ENCODE data around the gene SLC35F1.
"Not testable (repeated sequence)": the region's sequence is repeated elsewhere in the genome, so short reads cannot be mapped to it uniquely, and the experiment has no call there.

SLC35F1 gene

GRCh38 chr6:117928833-117929232, 21.8 kb downstream of the SLC35F1 start:
- no peak for DNase-seq

DNA sequence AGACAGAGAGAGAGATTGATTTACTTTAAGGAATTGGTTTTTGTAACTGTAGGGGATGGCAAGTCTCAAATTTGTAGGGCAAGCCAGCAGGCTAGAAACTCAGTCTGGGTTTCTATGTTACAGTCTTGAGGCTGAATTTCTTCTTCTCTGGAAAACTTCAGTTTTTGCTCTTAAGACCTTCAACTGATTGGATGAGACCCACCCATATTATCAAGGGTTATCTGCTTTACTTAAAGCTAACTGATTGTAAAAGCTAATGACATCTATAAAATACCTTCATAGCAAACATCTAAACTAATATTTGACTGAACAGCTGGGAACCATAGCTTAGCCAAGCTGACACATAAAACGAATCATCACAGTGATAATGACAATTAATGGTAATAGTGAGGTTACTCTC, 22.4 kb downstream of the SLC35F1 start:
- DNase-seq: no peak

- no peak for DNase-seq
Observed at GRCh38 chr6:117930645-117931044, 23.6 kb downstream of the SLC35F1 start.

- no peak for DNase-seq
Observed at GRCh38 chr6:117932001-117932400, 24.9 kb downstream of the SLC35F1 start.

- DNase-seq: no peak
Observed at GRCh38 chr6:117932676-117933075, 25.6 kb downstream of the SLC35F1 start.

DNA sequence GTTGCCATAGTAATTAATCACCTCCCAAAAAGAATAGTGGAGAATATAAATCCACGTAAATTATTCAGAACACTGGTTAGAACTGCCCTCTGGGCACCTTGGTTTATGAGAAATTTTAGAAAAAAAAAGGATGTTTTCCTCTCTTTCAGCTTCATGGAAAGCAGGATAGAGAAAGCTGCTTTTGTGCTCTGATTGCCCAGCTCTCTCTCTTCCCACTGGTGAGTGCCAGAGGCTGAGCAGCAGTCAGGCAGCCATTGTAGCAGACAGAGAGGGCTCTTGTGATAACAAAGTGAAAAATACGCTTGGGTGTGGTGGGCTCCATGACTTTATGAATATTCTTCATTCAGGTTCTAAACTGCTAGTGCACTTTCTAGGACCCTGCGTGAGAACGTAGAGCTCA, 26.4 kb downstream of the SLC35F1 start:
- DNase-seq: no peak

DNA sequence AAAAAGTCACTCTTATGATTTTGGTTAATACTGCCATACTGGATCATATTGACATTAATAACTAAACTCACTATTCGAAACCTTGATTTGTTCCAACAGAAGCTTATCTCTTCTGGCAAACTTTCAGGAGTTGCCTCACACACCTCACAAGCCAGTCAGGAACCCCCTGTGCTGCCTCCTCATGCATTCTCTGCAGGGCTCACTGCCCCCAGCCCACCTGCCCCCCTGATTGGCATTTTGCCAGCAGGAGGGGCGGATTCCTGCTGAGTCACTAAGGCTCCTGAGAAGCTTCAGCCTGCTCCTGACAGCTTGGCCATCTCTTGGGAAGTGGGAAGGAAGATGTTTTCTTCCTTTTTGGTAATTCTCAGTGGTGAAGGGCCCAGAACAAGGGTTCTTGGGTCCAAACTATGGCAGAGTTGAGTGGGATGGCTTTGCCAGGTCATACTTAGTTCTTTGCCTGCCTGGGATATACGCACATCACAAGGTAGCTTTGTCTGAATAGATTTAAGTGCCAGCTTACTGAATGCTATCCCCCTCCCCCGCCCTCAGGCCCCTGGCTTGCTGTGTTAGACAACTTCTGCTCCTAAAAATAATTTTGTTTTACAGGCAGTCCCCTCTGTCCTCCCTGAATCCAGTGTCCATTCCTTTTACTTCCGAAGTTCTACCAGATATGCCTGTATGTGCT, 31.4 kb downstream of the SLC35F1 start:
- DNase-seq: no peak

DNA sequence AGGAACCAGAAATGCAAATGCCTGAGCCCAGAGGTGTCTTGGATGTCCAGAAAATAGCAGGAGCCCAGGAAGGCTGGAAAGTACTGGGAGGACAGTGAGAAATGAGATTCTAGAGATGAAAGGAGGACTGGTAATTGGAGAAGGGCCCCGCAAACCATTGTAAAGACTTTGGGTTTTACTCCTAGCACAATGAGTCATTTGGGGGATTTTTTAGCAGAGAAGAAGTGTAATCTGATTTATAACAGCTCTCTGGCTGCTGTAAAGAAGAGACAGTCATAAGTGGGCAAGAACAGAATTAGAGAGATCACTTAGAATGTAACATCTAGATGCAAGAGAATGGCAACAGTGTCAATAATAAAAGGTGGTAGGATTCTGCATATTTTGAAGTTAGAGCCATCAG, 40.2 kb downstream of the SLC35F1 start:
- DNase-seq: no peak

DNA sequence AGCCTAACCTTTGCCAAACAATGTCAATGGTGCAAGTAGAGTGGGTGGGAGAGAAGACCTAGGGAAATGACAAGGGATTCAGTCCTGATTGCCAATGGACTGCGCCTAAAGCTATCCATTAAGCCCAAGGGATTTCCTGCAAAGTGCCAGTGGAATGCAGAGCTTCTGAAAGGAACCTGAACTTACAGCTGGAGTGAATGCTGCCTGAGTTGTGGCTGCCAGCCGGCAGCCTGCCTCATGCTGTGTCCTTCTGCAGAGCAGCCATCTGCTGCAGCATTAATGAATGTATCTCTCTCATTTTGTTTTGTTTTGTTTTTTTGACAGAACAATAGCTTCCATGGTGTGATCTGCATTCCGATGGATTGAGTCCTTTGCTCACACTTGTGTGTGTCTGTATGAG, 44.7 kb downstream of the SLC35F1 start:
- DNase-seq: no peak

GRCh38 chr6:117955684-117956256, 48.7 kb downstream of the SLC35F1 start:
- no peak for DNase-seq

- no peak for DNase-seq
Observed at GRCh38 chr6:117956386-117956785, 49.3 kb downstream of the SLC35F1 start.

DNA sequence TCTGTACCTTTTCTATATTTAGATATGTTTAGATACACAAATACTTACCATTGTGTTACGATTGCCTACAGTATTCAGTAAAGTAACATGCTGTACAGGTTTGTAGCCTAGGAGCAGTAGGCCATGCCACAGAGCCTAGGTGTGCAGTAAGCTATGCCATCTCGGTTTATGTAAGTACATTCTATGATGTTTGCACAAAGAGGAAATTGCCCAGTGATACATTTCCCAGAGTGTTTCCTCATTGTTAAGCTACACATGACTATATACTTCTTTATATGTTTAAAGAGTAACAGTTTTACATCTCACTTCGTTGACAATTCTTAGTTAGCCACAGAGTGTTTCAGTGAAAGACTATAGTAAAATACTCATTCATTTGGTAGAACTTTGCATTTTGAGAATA, 51.5 kb downstream of the SLC35F1 start:
- no peak for DNase-seq

DNA sequence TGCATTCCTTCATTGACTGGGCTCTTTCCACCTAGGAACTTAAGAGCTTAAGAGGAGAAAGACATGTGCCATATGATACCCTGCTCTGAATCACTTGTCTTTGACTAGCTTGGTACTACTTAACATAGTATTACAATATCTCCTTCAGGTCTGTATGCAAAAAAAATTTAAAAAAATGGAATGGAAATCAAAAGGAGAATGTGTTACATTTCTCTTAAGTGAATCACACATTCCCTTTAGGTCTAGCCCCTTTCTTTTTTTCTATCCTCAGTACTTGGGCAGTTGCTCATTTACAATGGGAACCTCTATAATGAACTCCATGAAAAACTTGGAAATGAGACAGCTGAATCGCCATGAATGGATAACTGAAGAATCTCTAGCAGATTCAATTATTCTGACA, 53.8 kb downstream of the SLC35F1 start:
- no peak for DNase-seq

GRCh38 chr6:117961301-117961700, 54.2 kb downstream of the SLC35F1 start:
- DNase-seq: no peak

DNA sequence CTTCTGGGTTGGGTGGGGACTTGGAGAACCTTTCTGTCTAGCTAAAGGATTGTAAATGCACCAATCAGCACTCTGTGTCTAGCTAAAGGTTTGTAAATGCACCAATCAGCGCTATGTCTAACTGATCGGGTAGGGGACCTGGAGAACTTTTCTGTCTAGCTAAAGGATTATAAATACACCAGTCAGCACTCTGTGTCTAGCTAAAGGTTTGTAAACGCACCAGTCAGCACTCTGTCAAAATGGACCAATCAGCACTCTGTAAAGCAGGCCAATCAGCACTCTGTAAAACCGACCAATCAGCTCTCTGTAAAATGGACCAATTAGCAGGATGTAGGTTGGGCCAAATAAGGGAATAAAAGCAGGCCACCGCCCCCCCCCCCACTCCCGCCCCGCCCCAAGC, 58.7 kb downstream of the SLC35F1 start:
- not testable (repeated sequence) for DNase-seq

- no peak for DNase-seq
Observed at GRCh38 chr6:117971637-117972036, 64.6 kb downstream of the SLC35F1 start.

- DNase-seq: no peak
Observed at GRCh38 chr6:117974914-117975627, 68.0 kb downstream of the SLC35F1 start.

DNA sequence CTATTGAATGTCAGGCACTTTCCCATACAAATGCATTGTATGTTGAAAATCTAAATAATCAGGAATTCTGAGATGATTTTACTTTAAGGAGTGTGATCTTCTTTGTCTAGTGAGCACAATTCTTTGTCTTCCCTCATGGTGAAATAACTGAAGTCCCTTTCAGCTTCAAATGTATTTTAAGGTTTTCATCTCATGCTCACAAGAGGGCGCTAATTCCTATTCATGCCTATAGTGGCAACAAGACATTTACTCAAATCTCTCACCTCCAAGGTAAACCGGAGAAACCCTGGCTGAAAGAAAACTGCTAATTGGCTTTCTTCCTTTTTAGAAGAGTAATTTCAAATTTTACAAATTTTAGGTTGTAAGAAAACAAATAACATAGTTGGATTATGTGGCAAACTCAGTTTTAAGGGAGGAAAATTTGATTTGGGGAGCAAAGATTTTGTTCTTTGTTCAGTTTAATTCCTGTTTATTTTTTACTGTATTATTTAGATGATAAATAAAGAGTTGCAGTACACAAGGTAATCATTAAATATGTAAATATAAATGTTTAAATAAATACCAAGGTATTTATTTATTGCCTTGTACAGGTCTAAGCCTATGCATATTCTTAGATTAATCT, 69.1 kb downstream of the SLC35F1 start:
- DNase-seq: no peak

DNA sequence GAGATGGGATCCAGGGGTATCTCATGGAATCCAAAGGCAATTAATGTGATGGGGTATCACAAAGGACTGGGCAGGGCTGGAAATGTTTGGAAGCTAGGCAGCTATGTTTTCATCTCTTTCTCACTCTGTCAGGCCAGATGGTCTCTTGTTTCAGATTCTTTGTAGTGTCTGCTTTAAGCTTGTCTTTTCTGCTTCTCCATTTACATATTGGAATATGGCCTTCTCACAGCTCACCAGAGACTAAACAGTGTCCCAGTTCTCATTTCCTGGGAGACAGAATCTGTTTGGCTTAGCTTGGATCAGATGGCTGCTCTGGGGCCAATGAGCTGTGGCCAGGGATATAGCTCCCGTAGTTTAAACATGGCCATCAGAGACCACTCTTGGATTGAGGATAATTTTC, 78.9 kb downstream of the SLC35F1 start:
- DNase-seq: no peak

- DNase-seq: no peak
Observed at GRCh38 chr6:117986396-117986795, 79.3 kb downstream of the SLC35F1 start.

GRCh38 chr6:117989086-117989485, 82.0 kb downstream of the SLC35F1 start:
- DNase-seq: no peak

DNA sequence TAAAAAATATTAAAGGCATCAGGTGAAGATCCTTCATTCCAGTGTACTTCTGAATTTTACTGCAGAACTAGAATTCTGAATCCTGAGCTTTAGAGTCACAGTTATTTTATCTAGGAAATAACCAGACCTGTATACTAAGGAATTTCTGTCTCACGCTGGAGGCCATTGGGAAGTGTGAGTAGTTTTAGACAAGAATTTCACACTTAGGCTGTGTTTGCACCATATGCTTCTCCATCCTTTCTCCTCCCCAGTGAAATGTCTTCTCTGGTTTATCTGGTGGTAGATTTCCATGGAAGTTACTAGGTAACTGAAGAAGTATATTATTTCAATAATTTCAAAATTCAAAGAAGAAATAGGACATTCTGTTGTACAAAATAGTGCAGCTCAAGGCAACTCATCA, 83.1 kb downstream of the SLC35F1 start:
- DNase-seq: no peak

DNA sequence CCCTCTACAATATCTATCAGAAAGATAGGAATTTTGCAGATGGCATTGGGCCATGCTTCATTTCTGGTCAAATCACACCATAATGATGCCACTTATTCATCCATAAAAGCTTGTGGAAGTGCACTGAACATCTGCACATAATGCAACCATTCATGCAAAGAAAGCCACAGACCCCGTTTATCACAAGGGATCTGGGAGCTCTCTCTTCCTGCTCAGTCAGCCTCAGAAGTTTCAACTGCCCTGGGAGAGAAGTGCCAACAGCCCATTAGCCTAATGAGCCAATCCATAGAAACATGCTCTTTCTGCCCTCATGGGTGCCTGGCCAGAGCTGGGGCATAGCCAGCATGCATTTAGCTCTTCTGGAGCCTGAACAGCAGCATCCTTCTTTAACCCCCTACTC, 85.8 kb downstream of the SLC35F1 start:
- no peak for DNase-seq

- DNase-seq: no peak
Observed at GRCh38 chr6:118012944-118013343, 105.9 kb downstream of the SLC35F1 start.
